IMR-90 (cell line): ENCODE data around the gene FLACC1.

Experiments
- BHLHE40 ChIP-seq: fragments of 150-350 bp; IDR thresholded peaks from 2 replicates; pipeline ENCODE4 v1.6.1; 2016; ENCODE audit warnings: mild to moderate bottlenecking, low read depth, low read length
- CEBPB ChIP-seq: IDR thresholded peaks from 2 replicates; pipeline ENCODE4 v1.6.1; 2012; ENCODE audit warnings: low read depth, low read length, improper control_type of control experiment
- CTCF ChIP-seq: conservative IDR thresholded peaks from 2 replicates; pipeline ENCODE4 v1.5.1; 2012; ENCODE audit warnings: mild to moderate bottlenecking, low read depth, low read length, improper control_type of control experiment
- POLR2A ChIP-seq: IDR thresholded peaks from 2 replicates; pipeline ENCODE4 v1.6.1; 2012; ENCODE audit warnings: mild to moderate bottlenecking, low read depth, low read length

- no peak for TF ChIP-seq CTCF
- TF ChIP-seq POLR2A: no peak
- TF ChIP-seq CEBPB: no peak
- TF ChIP-seq BHLHE40: no peak
Observed at GRCh38 chr2:201264472-201265173, 92.5 kb downstream of the FLACC1 start.
